ENCODE measurements around the gene FNDC5. TPM values are rescaled to one million over a fixed set of nuclear protein-coding genes. Genes with fewer than 3 reads are reported as not detected.
A peak's percentile ranks its signal among the peaks of the same experiment; 100 is the strongest.

FNDC5 gene
- total RNA-seq, 1 experiment from 2014 or later: not detected

GRCh38 chr1:32888677-32889420, 18.1 kb upstream of the FNDC5 start:
- TF ChIP-seq CTCF (IDR thresholded peaks at IDR 0.05; ENCODE audit: unreplicated experiment): no peak
- BruUV-seq (replicated peaks): no TSS peak
- Mint-ChIP-seq H3K36me3 (ENCODE audit: insufficient read depth, unreplicated experiment) (peaks cover 28% of the 10 kb centered on the region), H3K27me3 (ENCODE audit: unreplicated experiment) (peaks cover 99% of the 10 kb centered on the region), H3K4me3 (ENCODE audit: low read depth, unreplicated experiment) (no peak overlapping the region), H3K9me3 (ENCODE audit: low read depth, unreplicated experiment) (no peaks in the 10 kb centered on the region), H3K27ac (ENCODE audit: unreplicated experiment) (no peak overlapping the region), H3K4me1 (ENCODE audit: low read depth, unreplicated experiment) (peaks cover 24% of the 10 kb centered on the region)
- CTCF ChIA-PET: no interaction called here
- intact Hi-C loops (cut with micrococcal nuclease; ENCODE audit: unreplicated experiment): no loop called here
- no peak for DNase-seq

- H3K4me1 Mint-ChIP-seq (ENCODE audit: low read depth, unreplicated experiment): peaks cover 27% of the 10 kb centered on the region
These were observed 17.4 kb upstream of the FNDC5 start for GRCh38 chr1:32888134-32888533.

GRCh38 chr1:32887623-32888022, 16.9 kb upstream of the FNDC5 start:
- Mint-ChIP-seq H3K4me1 (ENCODE audit: low read depth, unreplicated experiment) (peaks cover 25% of the 10 kb centered on the region), H3K9me3 (ENCODE audit: low read depth, unreplicated experiment) (no peaks in the 10 kb centered on the region), H3K36me3 (ENCODE audit: insufficient read depth, unreplicated experiment) (peaks cover 23% of the 10 kb centered on the region), H3K27ac (ENCODE audit: unreplicated experiment) (no peak overlapping the region), H3K27me3 (ENCODE audit: unreplicated experiment) (peaks cover 96% of the 10 kb centered on the region), H3K4me3 (ENCODE audit: low read depth, unreplicated experiment) (no peak overlapping the region)
- no peak for TF ChIP-seq CTCF (IDR thresholded peaks at IDR 0.05; ENCODE audit: unreplicated experiment)
- no peak for DNase-seq
- CTCF ChIA-PET: no interaction called here
- intact Hi-C loops (cut with micrococcal nuclease; ENCODE audit: unreplicated experiment): no loop called here
- BruUV-seq (replicated peaks): no TSS peak

More at GRCh38 chr1:32888134-32888533, 17.4 kb upstream of the FNDC5 start:
- Mint-ChIP-seq H3K9me3 (ENCODE audit: low read depth, unreplicated experiment) (no peaks in the 10 kb centered on the region), H3K36me3 (ENCODE audit: insufficient read depth, unreplicated experiment) (peaks cover 26% of the 10 kb centered on the region), H3K27ac (ENCODE audit: unreplicated experiment) (no peak overlapping the region), H3K27me3 (ENCODE audit: unreplicated experiment) (peaks cover 100% of the 10 kb centered on the region), H3K4me3 (ENCODE audit: low read depth, unreplicated experiment) (no peak overlapping the region)
- no peak for TF ChIP-seq CTCF (IDR thresholded peaks at IDR 0.05; ENCODE audit: unreplicated experiment)
- intact Hi-C loops (cut with micrococcal nuclease; ENCODE audit: unreplicated experiment): no loop called here
- no TSS peak for BruUV-seq (replicated peaks)
- CTCF ChIA-PET: no interaction called here
- DNase-seq: no peak

- no peak overlapping the region for H3K27ac Mint-ChIP-seq (ENCODE audit: unreplicated experiment)
- H3K27me3 Mint-ChIP-seq (ENCODE audit: unreplicated experiment): peaks cover 89% of the 10 kb centered on the region
- H3K4me1 Mint-ChIP-seq (ENCODE audit: low read depth, unreplicated experiment): peaks cover 18% of the 10 kb centered on the region
- H3K9me3 Mint-ChIP-seq (ENCODE audit: low read depth, unreplicated experiment): no peaks in the 10 kb centered on the region
- DNase-seq: no peak
- H3K36me3 Mint-ChIP-seq (ENCODE audit: insufficient read depth, unreplicated experiment): peaks cover 17% of the 10 kb centered on the region
- CTCF ChIA-PET: no interaction called here
- no TSS peak for BruUV-seq (replicated peaks)
- intact Hi-C loops (cut with micrococcal nuclease; ENCODE audit: unreplicated experiment): no loop called here
- no peak for TF ChIP-seq CTCF (IDR thresholded peaks at IDR 0.05; ENCODE audit: unreplicated experiment)
- peak overlapping the region; percentile 41 for H3K4me3 Mint-ChIP-seq (ENCODE audit: low read depth, unreplicated experiment)
These were observed 16.2 kb upstream of the FNDC5 start for GRCh38 chr1:32886828-32887414.
